Upper lobe of left lung (tissue), 6 donors: ENCODE data around the gene KIF5A. TPM values are rescaled to one million over a fixed set of nuclear protein-coding genes. Genes with fewer than 3 reads are reported as not detected.

ENCODE experiments used
- ATAC-seq, 2 donors: fragments of 200-7000 bp; cut with Tn5 transposase; one replicate each; pipeline ENCODE4 v1.9.1; 2022; ENCODE audit warnings: mild to moderate bottlenecking in 2 of 2, moderate library complexity in 2 of 2; ENCODE audit not compliant: low FRiP score in 2 of 2
- DNase-seq, 2 donors: peaks; one replicate each; pipeline ENCODE4 v3.0.0-alpha.2; 2019 to 2020
- H3K27ac ChIP-seq, 4 donors: fragments of 200-600 bp; sonication (generic); one replicate each; pipeline ENCODE4 v1.5.1; 2016 to 2019
- H3K27me3 ChIP-seq, 4 donors: fragments of 200-600 bp; sonication (generic); one replicate each; pipeline ENCODE4 v1.5.1; 2017 to 2019
- H3K36me3 ChIP-seq, 4 donors: fragments of 200-600 bp; sonication (generic); one replicate each; pipeline ENCODE4 v1.5.1; 2016 to 2019
- H3K4me1 ChIP-seq, 4 donors: fragments of 200-600 bp; sonication (generic); one replicate each; pipeline ENCODE4 v1.5.1; 2018 to 2019
- H3K4me3 ChIP-seq, 4 donors: fragments of 200-600 bp; sonication (generic); one replicate each; pipeline ENCODE4 v1.5.1; 2017 to 2019; ENCODE audit warnings: mild to moderate bottlenecking in 2 of 4, moderate library complexity in 1 of 4
- H3K9me3 ChIP-seq, 4 donors: fragments of 200-600 bp; sonication (generic); one replicate each; pipeline ENCODE4 v1.5.1; 2018 to 2019
- EP300 ChIP-seq, 4 donors: sonication (generic); formaldehyde crosslinking; IDR thresholded peaks; one replicate each; pipeline ENCODE4 v1.5.1; 2017; ENCODE audit warnings: antibody characterized with exemption in 4 of 4, control low read depth in 2 of 4
- POLR2A ChIP-seq, 4 donors: fragments of 450-650 bp; IDR thresholded peaks; one replicate each; pipeline ENCODE4 v1.5.1; 2016 to 2017; ENCODE audit warnings: antibody characterized with exemption in 4 of 4, mild to moderate bottlenecking in 2 of 4
- POLR2AphosphoS5 ChIP-seq, 2 donors: sonication (generic); formaldehyde crosslinking; IDR thresholded peaks; one replicate each; pipeline ENCODE4 v1.5.1; 2017; ENCODE audit warnings: antibody characterized with exemption in 2 of 2
- WGBS, 2 donors: methylation state at CpG; one replicate each; pipeline ENCODE4 v1.1.5; 2017 to 2018; 5-methylcytosine and 5-hydroxymethylcytosine counted together
- total RNA-seq, 6 donors: library from RNA; depleted of rRNA in 4 of 6; stranded (reverse); fragments of >200 nt in 4 of 6; gene quantifications; one replicate each; pipeline versions ENCODE4 v1.1.0 to v1.2.1, GENCODE V29; 2016 to 2021
- TF ChIP-seq, protein P1 (sequence below), 6 experiments: fragments of 450-650 bp in 4 of 6; fragments of 200-600 bp in 2 of 6; sonication (generic) in 2 of 6; IDR thresholded peaks; one replicate each; pipeline ENCODE4 v1.5.1; 2016 to 2019; ENCODE audit warnings: antibody characterized with exemption in 6 of 6
- donor health status: DM: no; HTN: no; CAD: no; lungs with moderate emphysema.
- donor health status: DM: no; HTN: yes; CAD: no; lungs with severe emphysema.

KIF5A gene
- total RNA-seq, 6 donors from 2014 or later, result 0.06 to 0.39 (median 0.20) TPM; not detected in 1

GRCh38 chr12:57583008-57583831, 33.4 kb downstream of the KIF5A start:
- peak; percentile 90 to 97 for ATAC-seq
- no peak for TF ChIP-seq POLR2AphosphoS5 (IDR thresholded peaks at IDR 0.05)
- TF ChIP-seq, protein P1, sequence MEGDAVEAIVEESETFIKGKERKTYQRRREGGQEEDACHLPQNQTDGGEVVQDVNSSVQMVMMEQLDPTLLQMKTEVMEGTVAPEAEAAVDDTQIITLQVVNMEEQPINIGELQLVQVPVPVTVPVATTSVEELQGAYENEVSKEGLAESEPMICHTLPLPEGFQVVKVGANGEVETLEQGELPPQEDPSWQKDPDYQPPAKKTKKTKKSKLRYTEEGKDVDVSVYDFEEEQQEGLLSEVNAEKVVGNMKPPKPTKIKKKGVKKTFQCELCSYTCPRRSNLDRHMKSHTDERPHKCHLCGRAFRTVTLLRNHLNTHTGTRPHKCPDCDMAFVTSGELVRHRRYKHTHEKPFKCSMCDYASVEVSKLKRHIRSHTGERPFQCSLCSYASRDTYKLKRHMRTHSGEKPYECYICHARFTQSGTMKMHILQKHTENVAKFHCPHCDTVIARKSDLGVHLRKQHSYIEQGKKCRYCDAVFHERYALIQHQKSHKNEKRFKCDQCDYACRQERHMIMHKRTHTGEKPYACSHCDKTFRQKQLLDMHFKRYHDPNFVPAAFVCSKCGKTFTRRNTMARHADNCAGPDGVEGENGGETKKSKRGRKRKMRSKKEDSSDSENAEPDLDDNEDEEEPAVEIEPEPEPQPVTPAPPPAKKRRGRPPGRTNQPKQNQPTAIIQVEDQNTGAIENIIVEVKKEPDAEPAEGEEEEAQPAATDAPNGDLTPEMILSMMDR (IDR thresholded peaks at IDR 0.05), result peak; percentile 87 to 96 (median 92)
- Histone ChIP-seq H3K27me3 (no peaks in the 10 kb centered on the region), H3K4me1 (peaks cover 0 to 5% (median 0%) of the 10 kb centered on the region in 4 donors), H3K9me3 (no peaks in the 10 kb centered on the region), H3K27ac (no peak overlapping the region), H3K36me3 (no peaks in the 10 kb centered on the region), H3K4me3 (no peak overlapping the region)
- peak in 1 of 2 donors; percentile 70 for DNase-seq
- WGBS, 2 donors, result 50 to 52% methylated on average over 12 to 13 of the region's 13 CpGs

GRCh38 chr12:57584050-57584449, 34.2 kb downstream of the KIF5A start:
- TF ChIP-seq, protein P1 (IDR thresholded peaks at IDR 0.05), result no peak
- TF ChIP-seq POLR2A (IDR thresholded peaks at IDR 0.05) (no peak), EP300 (IDR thresholded peaks at IDR 0.05) (no peak), POLR2AphosphoS5 (IDR thresholded peaks at IDR 0.05) (no peak)
- Histone ChIP-seq H3K4me3 (no peak overlapping the region), H3K27me3 (no peaks in the 10 kb centered on the region), H3K4me1 (peaks cover 0 to 5% (median 0%) of the 10 kb centered on the region in 4 donors), H3K27ac (no peak overlapping the region), H3K36me3 (no peaks in the 10 kb centered on the region), H3K9me3 (no peaks in the 10 kb centered on the region)
- no peak for DNase-seq
- 94 to 100% methylated on average over 2 of the region's 2 CpGs for WGBS, 2 donors
- no peak for ATAC-seq

- H3K4me3 ChIP-seq, result no peak overlapping the region
- no peaks in the 10 kb centered on the region for H3K36me3 ChIP-seq
- H3K4me1 ChIP-seq, result peaks cover 0 to 5% (median 0%) of the 10 kb centered on the region in 4 donors
- no peak for DNase-seq
- no peaks in the 10 kb centered on the region for H3K27me3 ChIP-seq
- no peaks in the 10 kb centered on the region for H3K9me3 ChIP-seq
- ATAC-seq, result no peak
- TF ChIP-seq EP300 (IDR thresholded peaks at IDR 0.05) (no peak), POLR2A (IDR thresholded peaks at IDR 0.05) (no peak), POLR2AphosphoS5 (IDR thresholded peaks at IDR 0.05) (no peak)
- TF ChIP-seq, protein P1 (IDR thresholded peaks at IDR 0.05), result no peak
- H3K27ac ChIP-seq, result no peak overlapping the region
Measured at GRCh38 chr12:57584690-57585089, 34.8 kb downstream of the KIF5A start.

- TF ChIP-seq POLR2A (IDR thresholded peaks at IDR 0.05) (no peak), EP300 (IDR thresholded peaks at IDR 0.05) (no peak), POLR2AphosphoS5 (IDR thresholded peaks at IDR 0.05) (no peak)
- TF ChIP-seq, protein P1 (IDR thresholded peaks at IDR 0.05), result no peak
- DNase-seq (no peak), ATAC-seq (no peak)
- H3K9me3 ChIP-seq, result no peaks in the 10 kb centered on the region
- H3K27me3 ChIP-seq, result no peaks in the 10 kb centered on the region
- no peak overlapping the region for H3K4me3 ChIP-seq
- peaks cover 0 to 5% (median 1%) of the 10 kb centered on the region in 4 donors for H3K4me1 ChIP-seq
- WGBS, 2 donors, result 61 to 81% methylated on average over 2 of the region's 2 CpGs
- no peak overlapping the region for H3K27ac ChIP-seq
- H3K36me3 ChIP-seq, result no peaks in the 10 kb centered on the region
Measured at GRCh38 chr12:57585156-57585555, 35.3 kb downstream of the KIF5A start.

DNA sequence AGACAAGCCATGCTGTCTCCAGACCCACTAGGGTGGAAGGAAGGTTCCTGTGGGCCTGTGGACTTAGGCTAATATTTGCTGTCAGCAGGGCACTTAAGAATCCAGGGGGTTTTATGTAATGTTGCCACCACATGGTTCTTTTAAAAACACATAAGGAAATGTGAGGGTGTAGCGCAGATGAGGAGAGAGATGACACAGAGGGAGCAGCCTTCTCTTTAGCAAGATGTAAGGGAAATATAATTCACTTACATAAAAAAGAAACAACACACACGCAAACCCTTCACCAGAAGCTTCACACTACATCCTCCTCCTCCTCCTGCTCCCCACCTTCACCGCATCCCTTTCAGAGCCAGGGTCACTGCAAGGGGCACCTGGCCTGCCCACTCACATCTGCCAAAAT, 36.3 kb downstream of the KIF5A start:
- TF ChIP-seq EP300 (IDR thresholded peaks at IDR 0.05) (no peak), POLR2A (IDR thresholded peaks at IDR 0.05) (no peak), POLR2AphosphoS5 (IDR thresholded peaks at IDR 0.05) (no peak)
- TF ChIP-seq, protein P1 (IDR thresholded peaks at IDR 0.05), result no peak
- DNase-seq (no peak), ATAC-seq (no peak)
- WGBS, 2 donors, result 84 to 97% methylated on average over 3 of the region's 3 CpGs
- no peak overlapping the region for H3K4me3 ChIP-seq
- H3K36me3 ChIP-seq, result no peaks in the 10 kb centered on the region
- H3K27ac ChIP-seq, result no peak overlapping the region
- no peaks in the 10 kb centered on the region for H3K27me3 ChIP-seq
- peaks cover 0 to 13% (median 6%) of the 10 kb centered on the region in 4 donors for H3K4me1 ChIP-seq
- H3K9me3 ChIP-seq, result no peaks in the 10 kb centered on the region
